ENCODE results near the gene RAB27B. TPM values are rescaled to one million over a fixed set of nuclear protein-coding genes. Genes with fewer than 3 reads are reported as not detected.

Gene RAB27B
- total RNA-seq, 1 donor from 2014 or later = 0.41 TPM

DNA sequence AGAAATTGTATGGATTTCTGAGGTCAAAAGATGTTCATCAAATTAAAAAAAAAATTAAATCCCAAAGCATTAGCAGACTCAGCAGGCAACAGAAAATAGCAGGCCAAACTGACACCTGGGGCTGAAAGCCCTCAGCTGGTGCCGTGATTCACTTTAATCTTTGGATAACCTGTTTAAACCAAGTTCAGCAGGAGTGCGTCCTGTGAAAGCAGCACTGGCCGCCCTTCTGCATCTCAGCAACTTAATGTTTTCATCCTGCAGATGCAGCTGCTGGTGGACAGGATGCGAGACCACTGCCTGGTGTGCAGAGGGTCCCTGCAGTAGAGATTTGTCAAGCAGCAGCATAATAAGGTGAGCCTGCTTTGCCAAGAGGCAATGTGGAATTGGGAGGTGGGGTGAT is 89.8 kb downstream of the RAB27B start:
- Mint-ChIP-seq H3K4me1 (ENCODE audit: unreplicated experiment) (peaks cover 19% of the 10 kb centered on the region), H3K9me3 (ENCODE audit: unreplicated experiment) (no peaks in the 10 kb centered on the region), H3K27me3 (ENCODE audit: unreplicated experiment) (peaks cover 5% of the 10 kb centered on the region), H3K36me3 (ENCODE audit: low read depth, unreplicated experiment) (no peaks in the 10 kb centered on the region), H3K27ac (ENCODE audit: unreplicated experiment) (no peak overlapping the region), H3K4me3 (ENCODE audit: unreplicated experiment) (no peak overlapping the region)
- DNase-seq (ENCODE audit: low spot score) = no peak
- TF ChIP-seq, protein P1, sequence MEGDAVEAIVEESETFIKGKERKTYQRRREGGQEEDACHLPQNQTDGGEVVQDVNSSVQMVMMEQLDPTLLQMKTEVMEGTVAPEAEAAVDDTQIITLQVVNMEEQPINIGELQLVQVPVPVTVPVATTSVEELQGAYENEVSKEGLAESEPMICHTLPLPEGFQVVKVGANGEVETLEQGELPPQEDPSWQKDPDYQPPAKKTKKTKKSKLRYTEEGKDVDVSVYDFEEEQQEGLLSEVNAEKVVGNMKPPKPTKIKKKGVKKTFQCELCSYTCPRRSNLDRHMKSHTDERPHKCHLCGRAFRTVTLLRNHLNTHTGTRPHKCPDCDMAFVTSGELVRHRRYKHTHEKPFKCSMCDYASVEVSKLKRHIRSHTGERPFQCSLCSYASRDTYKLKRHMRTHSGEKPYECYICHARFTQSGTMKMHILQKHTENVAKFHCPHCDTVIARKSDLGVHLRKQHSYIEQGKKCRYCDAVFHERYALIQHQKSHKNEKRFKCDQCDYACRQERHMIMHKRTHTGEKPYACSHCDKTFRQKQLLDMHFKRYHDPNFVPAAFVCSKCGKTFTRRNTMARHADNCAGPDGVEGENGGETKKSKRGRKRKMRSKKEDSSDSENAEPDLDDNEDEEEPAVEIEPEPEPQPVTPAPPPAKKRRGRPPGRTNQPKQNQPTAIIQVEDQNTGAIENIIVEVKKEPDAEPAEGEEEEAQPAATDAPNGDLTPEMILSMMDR (IDR thresholded peaks at IDR 0.05; ENCODE audit: unreplicated experiment) = no peak

DNA sequence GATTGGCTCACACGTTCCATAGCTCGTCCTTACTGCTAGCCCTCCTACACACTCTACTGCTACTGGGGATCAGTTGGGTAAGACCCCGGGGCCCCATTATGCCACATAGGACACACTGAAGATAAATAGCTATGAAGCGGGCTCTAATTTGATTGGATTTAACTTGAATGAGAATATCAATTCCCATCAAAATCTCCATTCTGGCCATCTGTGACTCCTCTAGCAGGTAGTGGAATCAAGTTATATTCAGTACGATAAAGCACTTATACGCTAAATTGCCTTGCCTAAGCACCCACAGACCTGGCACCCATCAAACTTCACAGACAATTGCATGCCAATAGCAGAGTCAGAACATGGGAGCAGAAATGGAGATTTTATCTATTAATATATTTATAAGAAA is 91.1 kb downstream of the RAB27B start:
- Mint-ChIP-seq H3K4me1 (ENCODE audit: unreplicated experiment) (peaks cover 23% of the 10 kb centered on the region), H3K36me3 (ENCODE audit: low read depth, unreplicated experiment) (no peaks in the 10 kb centered on the region), H3K4me3 (ENCODE audit: unreplicated experiment) (no peak overlapping the region), H3K27ac (ENCODE audit: unreplicated experiment) (no peak overlapping the region), H3K9me3 (ENCODE audit: unreplicated experiment) (no peaks in the 10 kb centered on the region), H3K27me3 (ENCODE audit: unreplicated experiment) (peaks cover 5% of the 10 kb centered on the region)
- TF ChIP-seq, protein P1 (IDR thresholded peaks at IDR 0.05; ENCODE audit: unreplicated experiment) = no peak
- no peak for DNase-seq (ENCODE audit: low spot score)

DNA sequence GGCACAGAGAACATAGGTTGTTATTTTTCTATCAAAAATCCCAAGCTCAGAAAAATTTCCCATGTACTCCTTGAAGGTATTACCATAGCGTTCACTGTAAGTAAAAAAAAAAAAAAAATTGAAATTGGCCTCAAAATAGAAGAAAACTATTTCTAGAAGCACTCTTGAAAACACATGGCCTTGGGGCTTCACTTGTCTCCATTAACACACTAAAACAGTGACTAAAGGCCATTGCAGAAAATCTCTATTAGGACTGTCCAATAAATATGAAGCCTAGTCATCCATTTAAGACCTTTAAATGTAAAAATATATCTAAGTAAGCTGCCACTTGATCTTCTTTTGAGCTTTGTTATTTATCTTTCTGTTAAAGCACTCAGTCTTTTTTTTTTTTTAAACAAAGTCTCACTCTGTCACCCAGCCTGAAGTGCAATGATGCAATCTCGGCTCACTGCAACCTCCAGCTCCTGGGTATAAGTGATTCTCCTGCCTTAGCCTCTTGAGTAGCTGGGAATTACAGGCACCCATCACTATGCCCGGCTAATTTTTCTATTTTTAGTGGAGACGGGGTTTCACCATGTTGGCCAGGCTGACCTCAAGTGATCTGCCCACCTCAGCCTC is 95.2 kb downstream of the RAB27B start:
- H3K4me1 Mint-ChIP-seq (ENCODE audit: unreplicated experiment) = peaks cover 14% of the 10 kb centered on the region
- H3K27ac Mint-ChIP-seq (ENCODE audit: unreplicated experiment) = no peak overlapping the region
- no peaks in the 10 kb centered on the region for H3K36me3 Mint-ChIP-seq (ENCODE audit: low read depth, unreplicated experiment)
- H3K4me3 Mint-ChIP-seq (ENCODE audit: unreplicated experiment) = no peak overlapping the region
- no peak for DNase-seq (ENCODE audit: low spot score)
- TF ChIP-seq, protein P1 (IDR thresholded peaks at IDR 0.05; ENCODE audit: unreplicated experiment) = no peak
- H3K27me3 Mint-ChIP-seq (ENCODE audit: unreplicated experiment) = no peaks in the 10 kb centered on the region
- no peaks in the 10 kb centered on the region for H3K9me3 Mint-ChIP-seq (ENCODE audit: unreplicated experiment)

DNA sequence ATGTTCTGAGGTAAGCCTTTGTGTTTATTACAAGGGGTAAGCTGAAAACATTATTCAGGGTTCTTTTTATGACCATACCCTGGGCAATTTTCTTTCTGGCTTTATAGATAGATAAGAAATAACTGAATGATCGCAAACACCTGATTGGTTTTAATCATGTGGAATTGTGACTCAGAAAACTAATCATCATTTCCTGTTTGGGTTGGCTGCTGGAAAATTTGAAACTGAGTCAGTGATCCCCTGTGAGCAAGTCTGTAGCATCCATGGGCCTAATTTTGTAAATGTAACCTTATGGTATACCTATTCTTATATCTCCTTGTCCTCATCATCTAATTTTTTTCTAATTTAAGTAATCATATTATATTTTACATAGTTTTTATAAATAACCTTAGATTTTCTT is 96.7 kb downstream of the RAB27B start:
- DNase-seq (ENCODE audit: low spot score) = no peak
- no peaks in the 10 kb centered on the region for H3K27me3 Mint-ChIP-seq (ENCODE audit: unreplicated experiment)
- H3K4me1 Mint-ChIP-seq (ENCODE audit: unreplicated experiment) = peaks cover 13% of the 10 kb centered on the region
- no peak overlapping the region for H3K27ac Mint-ChIP-seq (ENCODE audit: unreplicated experiment)
- H3K9me3 Mint-ChIP-seq (ENCODE audit: unreplicated experiment) = no peaks in the 10 kb centered on the region
- TF ChIP-seq, protein P1 (IDR thresholded peaks at IDR 0.05; ENCODE audit: unreplicated experiment) = no peak
- H3K4me3 Mint-ChIP-seq (ENCODE audit: unreplicated experiment) = no peak overlapping the region
- H3K36me3 Mint-ChIP-seq (ENCODE audit: low read depth, unreplicated experiment) = no peaks in the 10 kb centered on the region

DNA sequence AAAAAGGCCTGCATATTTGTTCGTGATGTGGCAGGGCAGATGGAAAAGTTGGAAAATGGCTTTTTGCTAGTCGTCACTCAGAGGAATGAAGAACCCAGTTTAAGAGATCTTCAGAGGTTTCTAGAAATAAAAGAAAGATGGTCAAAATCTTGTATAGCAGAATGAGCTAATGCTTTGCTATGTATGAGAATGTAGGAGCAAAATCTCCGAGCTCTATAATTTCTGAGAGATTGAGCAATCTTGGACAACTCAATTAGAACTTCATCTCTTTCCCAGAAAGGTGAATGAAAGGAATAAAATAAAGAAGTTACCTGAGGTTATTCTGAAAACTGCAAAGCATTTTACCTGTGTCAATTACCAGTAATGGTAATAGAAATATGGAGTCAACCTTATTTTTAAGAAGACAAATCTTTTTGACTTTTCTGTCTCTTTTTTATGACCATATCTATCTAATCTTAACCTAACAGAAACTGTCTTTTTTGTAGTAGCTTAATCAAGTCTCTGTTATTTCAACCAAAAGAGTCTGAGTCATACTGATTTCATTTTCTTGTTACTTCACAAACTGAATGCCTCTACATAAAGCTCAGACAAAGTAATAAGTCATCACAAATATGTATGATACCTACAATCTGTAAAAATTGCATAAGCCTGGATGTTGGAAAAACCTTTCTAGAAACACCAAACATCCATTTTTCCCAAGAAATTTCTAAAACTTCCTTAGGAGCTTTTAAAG is 98.5 kb downstream of the RAB27B start:
- no peak for DNase-seq (ENCODE audit: low spot score)
- Mint-ChIP-seq H3K4me1 (ENCODE audit: unreplicated experiment) (peaks cover 13% of the 10 kb centered on the region), H3K27me3 (ENCODE audit: unreplicated experiment) (no peaks in the 10 kb centered on the region), H3K36me3 (ENCODE audit: low read depth, unreplicated experiment) (no peaks in the 10 kb centered on the region), H3K4me3 (ENCODE audit: unreplicated experiment) (no peak overlapping the region), H3K9me3 (ENCODE audit: unreplicated experiment) (no peaks in the 10 kb centered on the region), H3K27ac (ENCODE audit: unreplicated experiment) (no peak overlapping the region)
- TF ChIP-seq, protein P1 (IDR thresholded peaks at IDR 0.05; ENCODE audit: unreplicated experiment) = no peak
